Endodermal cell (in vitro differentiated cells): ENCODE results near the gene C5orf15. TPM values are rescaled to one million over a fixed set of nuclear protein-coding genes. Genes with fewer than 3 reads are reported as not detected.

Experiments
- DNase-seq: peaks from one replicate; pipeline ENCODE4 v3.0.0-alpha.2; 2017
- H3K27ac ChIP-seq: 2 replicates; pipeline ENCODE4 v1.5.1; 2013; ENCODE audit warnings: mild to moderate bottlenecking, low read depth, low read length, moderate library complexity
- H3K27me3 ChIP-seq: 2 replicates; pipeline ENCODE4 v1.6.1; 2013; ENCODE audit warnings: mild to moderate bottlenecking, low read length, moderate library complexity; ENCODE audit not compliant: insufficient read depth, control insufficient read depth, poor library complexity, severe bottlenecking
- H3K36me3 ChIP-seq: 2 replicates; pipeline ENCODE4 v1.7.0; 2013; ENCODE audit warnings: mild to moderate bottlenecking, low read length, moderate library complexity; ENCODE audit not compliant: control insufficient read depth, insufficient read depth
- H3K4me1 ChIP-seq: one replicate; pipeline ENCODE4 v1.7.0; 2013; ENCODE audit warnings: low read length; ENCODE audit not compliant: control insufficient read depth, insufficient read depth
- H3K4me3 ChIP-seq: 2 replicates; pipeline ENCODE4 v1.5.1; 2013; ENCODE audit warnings: mild to moderate bottlenecking, low read length, moderate library complexity
- H3K9ac ChIP-seq: 2 replicates; pipeline ENCODE4 v1.6.1; 2013; ENCODE audit warnings: mild to moderate bottlenecking, low read length, moderate library complexity; ENCODE audit not compliant: poor library complexity, severe bottlenecking; ENCODE audit errors: extremely low read depth
- H3K9me3 ChIP-seq: 2 replicates; pipeline ENCODE4 v1.6.1; 2013; ENCODE audit warnings: mild to moderate bottlenecking, low read length, moderate library complexity; ENCODE audit not compliant: control insufficient read depth
- H3K27ac Mint-ChIP-seq: 2 replicates; pipeline ENCODE4 v1.8.0; 2020; ENCODE audit warnings: mixed read lengths
- H3K27me3 Mint-ChIP-seq: 2 replicates; pipeline ENCODE4 v1.8.0; 2021; ENCODE audit warnings: mild to moderate bottlenecking, mixed read lengths; ENCODE audit not compliant: insufficient read depth
- H3K36me3 Mint-ChIP-seq: 2 replicates; pipeline ENCODE4 v1.8.0; 2020; ENCODE audit warnings: low read depth, mixed read lengths
- H3K4me1 Mint-ChIP-seq: 2 replicates; pipeline ENCODE4 v1.8.0; 2020; ENCODE audit warnings: mixed read lengths
- H3K4me3 Mint-ChIP-seq: 2 replicates; pipeline ENCODE4 v1.8.0; 2020; ENCODE audit warnings: mild to moderate bottlenecking, moderate library complexity, mixed read lengths
- H3K9me3 Mint-ChIP-seq: 2 replicates; pipeline ENCODE4 v1.8.0; 2020; ENCODE audit warnings: mild to moderate bottlenecking, mixed read lengths
- CTCF ChIP-seq: fragments of 200-600 bp; sonication (generic); conservative IDR thresholded peaks from 2 replicates; pipeline ENCODE4 v1.5.0; 2021; ENCODE audit warnings: antibody characterized with exemption, mild to moderate bottlenecking
- WGBS, 2 experiments: methylation state at CpG; one replicate each; pipeline versions ENCODE4 v1.1.5 to v1.1.7; 2013; ENCODE audit warnings: missing lambda C conversion rate in 2 of 2, mixed read lengths in 1 of 2; ENCODE audit not compliant: insufficient coverage in 1 of 2, insufficient read length in 1 of 2; 5-methylcytosine and 5-hydroxymethylcytosine counted together
- total RNA-seq, 2 donors: library from RNA; stranded (reverse); fragmentation: NEBNext Ultra II Directional in 1 of 2; extraction: Animal tissue kit (Norgen Biotek cat#: 25700) in 1 of 2; gene quantifications; 2 replicates in 1 of 2; 3 replicates in 1 of 2; pipeline ENCODE4 v1.2.1, GENCODE V29; 2021

The C5orf15 gene
- total RNA-seq, 2 donors from 2014 or later = 37.6 to 37.7 TPM

- Histone ChIP-seq H3K36me3 (no peaks in the 10 kb centered on the region), H3K4me3 (no peak overlapping the region), H3K9me3 (no peaks in the 10 kb centered on the region), H3K27me3 (no peaks in the 10 kb centered on the region), H3K27ac (no peak overlapping the region), H3K4me1 (no peaks in the 10 kb centered on the region), H3K9ac (no peak overlapping the region)
- Mint-ChIP-seq H3K27me3 (no peaks in the 10 kb centered on the region), H3K4me3 (no peak overlapping the region), H3K9me3 (no peaks in the 10 kb centered on the region), H3K27ac (no peak overlapping the region), H3K4me1 (peaks cover 18% of the 10 kb centered on the region), H3K36me3 (no peaks in the 10 kb centered on the region)
- DNase-seq = no peak
- WGBS, 2 experiments = 93 to 96% methylated on average over 4 to 7 of the region's 7 CpGs
- no peak for TF ChIP-seq CTCF
These were observed 47.4 kb downstream of the C5orf15 start for GRCh38 chr5:133921069-133921468.

GRCh38 chr5:133919148-133920136 is 49.0 kb downstream of the C5orf15 start:
- Mint-ChIP-seq H3K4me3 (no peak overlapping the region), H3K27ac (no peak overlapping the region)
- 94 to 98% methylated on average over 12 to 16 of the region's 16 CpGs for WGBS, 2 experiments

GRCh38 chr5:133918731-133919130 is 49.7 kb downstream of the C5orf15 start:
- H3K4me1 ChIP-seq = no peaks in the 10 kb centered on the region
- no peaks in the 10 kb centered on the region for H3K9me3 ChIP-seq
- H3K9me3 Mint-ChIP-seq = no peaks in the 10 kb centered on the region
- TF ChIP-seq CTCF = no peak
- DNase-seq = no peak
- H3K27me3 Mint-ChIP-seq = no peaks in the 10 kb centered on the region
- H3K27me3 ChIP-seq = no peaks in the 10 kb centered on the region
- no peak overlapping the region for H3K27ac Mint-ChIP-seq
- no peak overlapping the region for H3K4me3 Mint-ChIP-seq
- no peak overlapping the region for H3K4me3 ChIP-seq
- H3K4me1 Mint-ChIP-seq = peaks cover under 1% of the 10 kb centered on the region
- WGBS, 2 experiments = 88 to 93% methylated on average over 7 to 10 of the region's 10 CpGs
- no peak overlapping the region for H3K27ac ChIP-seq
- H3K36me3 Mint-ChIP-seq = no peaks in the 10 kb centered on the region
- H3K9ac ChIP-seq = no peak overlapping the region
- H3K36me3 ChIP-seq = no peaks in the 10 kb centered on the region

More at GRCh38 chr5:133919148-133920136, 49.0 kb downstream of the C5orf15 start:
- Histone ChIP-seq H3K36me3 (no peaks in the 10 kb centered on the region), H3K27ac (no peak overlapping the region), H3K4me1 (no peaks in the 10 kb centered on the region), H3K4me3 (no peak overlapping the region), H3K9me3 (no peaks in the 10 kb centered on the region), H3K9ac (no peak overlapping the region), H3K27me3 (no peaks in the 10 kb centered on the region)
- peak; percentile 44 for TF ChIP-seq CTCF
- Mint-ChIP-seq H3K27me3 (no peaks in the 10 kb centered on the region), H3K4me1 (peaks cover 8% of the 10 kb centered on the region), H3K36me3 (no peaks in the 10 kb centered on the region), H3K9me3 (no peaks in the 10 kb centered on the region)
- no peak for DNase-seq
